Lung (tissue), 12 donors: ENCODE results near the gene SP140. TPM values are rescaled to one million over a fixed set of nuclear protein-coding genes. Genes with fewer than 3 reads are reported as not detected.
"Not testable (repeated sequence)": the region's sequence is repeated elsewhere in the genome, so short reads cannot be mapped to it uniquely, and the experiment has no call there.

Source experiments
- ATAC-seq: fragments of 200-7000 bp; cut with Tn5 transposase; one replicate; pipeline ENCODE4 v1.9.1; 2020; ENCODE audit warnings: moderate number of reproducible peaks; ENCODE audit not compliant: insufficient read depth, low FRiP score
- DNase-seq, 3 donors: peaks; one replicate each; pipeline ENCODE4 v3.0.0-alpha.2; 2013 to 2017
- H3K27ac ChIP-seq, 2 donors: one replicate each; pipeline ENCODE4 v1.5.1; 2013; ENCODE audit warnings: mild to moderate bottlenecking in 2 of 2, moderate library complexity in 2 of 2, control low read depth in 1 of 2, inconsistent platforms in 1 of 2, low read depth in 1 of 2, low read length in 1 of 2
- H3K27me3 ChIP-seq, 3 donors: one replicate each; pipeline ENCODE4 v1.5.1; 2013; ENCODE audit warnings: low read length in 2 of 3; ENCODE audit not compliant: control insufficient read depth in 3 of 3, insufficient read depth in 3 of 3
- H3K36me3 ChIP-seq, 4 donors: one replicate each; pipeline ENCODE4 v1.5.1; 2013; ENCODE audit warnings: low read length in 4 of 4, mild to moderate bottlenecking in 1 of 4, moderate library complexity in 1 of 4; ENCODE audit not compliant: control insufficient read depth in 4 of 4, insufficient read depth in 4 of 4
- H3K4me1 ChIP-seq, 5 donors: one replicate each; pipeline ENCODE4 v1.5.1; 2013; ENCODE audit warnings: low read length in 5 of 5, mild to moderate bottlenecking in 2 of 5, moderate library complexity in 1 of 5; ENCODE audit not compliant: control insufficient read depth in 5 of 5, insufficient read depth in 5 of 5
- H3K4me3 ChIP-seq: one replicate; pipeline ENCODE4 v1.5.1; 2013; ENCODE audit warnings: mild to moderate bottlenecking, control low read depth, moderate library complexity
- H3K9ac ChIP-seq, 2 donors: one replicate each; pipeline ENCODE4 v1.5.1; 2013; ENCODE audit warnings: low read length in 2 of 2, control low read depth in 1 of 2; ENCODE audit not compliant: insufficient read depth in 1 of 2
- H3K9me3 ChIP-seq, 4 donors: one replicate each; pipeline ENCODE4 v1.5.1; 2013; ENCODE audit warnings: low read length in 3 of 4, mild to moderate bottlenecking in 1 of 4, moderate library complexity in 1 of 4; ENCODE audit not compliant: control insufficient read depth in 4 of 4, insufficient read depth in 3 of 4
- CTCF ChIP-seq: IDR thresholded peaks from 2 replicates; pipeline ENCODE4 v1.5.1; 2012; ENCODE audit warnings: mild to moderate bottlenecking; ENCODE audit errors: control extremely low read depth, extremely low read depth
- WGBS, 2 donors: extraction: QIAGEN DNeasy Blood & Tissue Kit; methylation state at CpG; one replicate each; pipeline ENCODE4 v1.1.7; 2013; 5-methylcytosine and 5-hydroxymethylcytosine counted together
- polyA plus RNA-seq, 2 donors: library from polyadenylated mRNA; stranded (reverse); fragments of 200-250 nt; gene quantifications; one replicate each; pipeline ENCODE4 v1.2.1, GENCODE V29; 2013
- total RNA-seq, 2 donors: library from RNA; depleted of rRNA in 1 of 2; stranded (reverse); fragments of >200 nt in 1 of 2; gene quantifications; one replicate each; pipeline ENCODE4 v1.2.1, GENCODE V29; 2014 to 2021
- donor health status: control.
- donor health status: control.
- donor health status: Bipolar disorder and iron deficiency.
- donor health status: healthy.
- donor health status: DM: yes; HTN: yes; CAD: no.

SP140 gene
- total and polyA plus RNA-seq, 4 donors, result 2.9 to 6.7 (median 6.0) TPM

DNA sequence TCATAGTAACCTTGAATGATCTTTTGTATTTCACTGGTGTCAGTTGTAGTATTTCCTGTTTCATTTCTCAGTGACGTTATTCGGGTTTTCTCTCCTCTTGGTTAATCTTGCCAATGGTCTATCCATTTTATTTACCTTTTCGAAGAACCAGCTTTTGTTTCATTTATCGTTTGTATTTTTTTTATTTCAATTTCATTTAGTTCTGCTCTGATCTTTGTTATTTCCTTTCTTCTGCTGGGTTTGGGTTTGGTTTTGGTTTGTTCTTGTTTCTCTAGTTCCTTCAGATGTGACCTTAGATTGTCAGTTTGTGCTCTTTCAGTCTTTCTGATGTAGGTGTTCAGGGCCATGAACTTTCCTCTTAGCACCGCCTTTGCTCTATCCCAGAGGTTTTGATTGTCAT, 36.7 kb downstream of the SP140 start:
- no peak for DNase-seq
- H3K27ac ChIP-seq, result no peak overlapping the region
- H3K9ac ChIP-seq, result no peak overlapping the region
- no peaks in the 10 kb centered on the region for H3K27me3 ChIP-seq
- WGBS, 2 donors, result 83 to 94% methylated on average over 5 of the region's 5 CpGs
- H3K36me3 ChIP-seq, result no peaks in the 10 kb centered on the region
- TF ChIP-seq CTCF, result no peak
- no peak for ATAC-seq
- no peaks in the 10 kb centered on the region for H3K4me1 ChIP-seq
- H3K9me3 ChIP-seq, result no peaks in the 10 kb centered on the region
- no peak overlapping the region for H3K4me3 ChIP-seq

DNA sequence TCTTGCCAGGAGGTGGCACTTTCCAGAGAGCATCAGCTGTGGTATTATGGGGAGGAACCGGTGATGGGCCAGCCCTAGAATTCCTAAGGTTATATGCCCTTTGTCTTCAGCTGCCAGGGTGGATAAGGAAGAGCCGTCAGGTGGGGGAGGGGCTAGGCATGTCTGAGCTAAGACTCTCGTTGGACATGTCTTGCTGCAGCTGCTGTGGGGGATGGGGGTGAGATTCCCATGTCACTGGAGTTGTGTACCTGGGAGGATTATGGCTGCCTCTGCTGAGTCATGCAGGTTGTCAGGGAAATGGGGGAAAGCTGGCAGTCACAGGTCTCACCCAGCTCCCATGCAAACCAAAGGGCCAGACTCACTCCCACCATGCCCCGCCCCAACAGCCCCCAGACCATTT, 39.4 kb downstream of the SP140 start:
- H3K27me3 ChIP-seq, H3K4me1 ChIP-seq, H3K9ac ChIP-seq, ATAC-seq, DNase-seq, H3K27ac ChIP-seq, H3K9me3 ChIP-seq, H3K36me3 ChIP-seq, H3K4me3 ChIP-seq: not testable (repeated sequence)
- 59 to 75% methylated on average over 4 of the region's 4 CpGs for WGBS, 2 donors

DNA sequence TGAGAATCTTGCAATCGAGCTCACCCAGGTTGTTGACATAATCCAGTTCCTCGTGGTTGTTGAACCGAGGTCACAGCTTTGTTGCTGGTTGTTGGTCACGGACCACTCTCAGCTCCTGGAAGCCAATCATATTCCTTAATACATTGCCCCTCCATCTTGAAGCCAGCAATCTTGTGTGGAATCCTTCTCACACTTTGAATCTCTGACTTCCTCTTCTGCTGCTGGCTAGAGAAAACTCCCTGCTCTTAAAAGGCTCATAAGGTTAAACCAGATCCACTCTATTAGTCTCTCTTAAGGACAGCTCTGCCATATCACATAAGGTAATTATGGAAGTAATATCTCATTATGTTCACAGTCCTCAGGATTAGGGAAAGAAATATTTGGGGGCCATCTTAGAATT, 41.1 kb downstream of the SP140 start:
- no peak for ATAC-seq
- Histone ChIP-seq H3K4me1 (no peaks in the 10 kb centered on the region), H3K4me3 (no peak overlapping the region), H3K27ac (no peak overlapping the region), H3K9ac (no peak overlapping the region), H3K27me3 (no peaks in the 10 kb centered on the region), H3K9me3 (no peaks in the 10 kb centered on the region), H3K36me3 (no peaks in the 10 kb centered on the region)
- TF ChIP-seq CTCF, result no peak
- no peak for DNase-seq
- 83 to 95% methylated on average over 4 of the region's 4 CpGs for WGBS, 2 donors

GRCh38 chr2:230267059-230267458, 41.5 kb downstream of the SP140 start:
- Histone ChIP-seq H3K27ac (no peak overlapping the region), H3K36me3 (no peaks in the 10 kb centered on the region), H3K4me3 (no peak overlapping the region), H3K4me1 (no peaks in the 10 kb centered on the region), H3K27me3 (no peaks in the 10 kb centered on the region), H3K9me3 (no peaks in the 10 kb centered on the region), H3K9ac (no peak overlapping the region)
- WGBS, 2 donors, result 90 to 94% methylated on average over 1 of the region's 1 CpG
- DNase-seq, result no peak
- ATAC-seq, result no peak
- TF ChIP-seq CTCF, result no peak
